Upper lobe of left lung (tissue), 4 donors: ENCODE measurements around the gene PCDHA11.

ENCODE experiments used
- EP300 ChIP-seq, 4 donors: sonication (generic); formaldehyde crosslinking; IDR thresholded peaks; one replicate each; pipeline ENCODE4 v1.5.1; 2017; ENCODE audit warnings: antibody characterized with exemption in 4 of 4, control low read depth in 2 of 4
- TF ChIP-seq, protein P1 (sequence below), 6 experiments: fragments of 450-650 bp in 4 of 6; fragments of 200-600 bp in 2 of 6; sonication (generic) in 2 of 6; IDR thresholded peaks; one replicate each; pipeline ENCODE4 v1.5.1; 2016 to 2019; ENCODE audit warnings: antibody characterized with exemption in 6 of 6

DNA sequence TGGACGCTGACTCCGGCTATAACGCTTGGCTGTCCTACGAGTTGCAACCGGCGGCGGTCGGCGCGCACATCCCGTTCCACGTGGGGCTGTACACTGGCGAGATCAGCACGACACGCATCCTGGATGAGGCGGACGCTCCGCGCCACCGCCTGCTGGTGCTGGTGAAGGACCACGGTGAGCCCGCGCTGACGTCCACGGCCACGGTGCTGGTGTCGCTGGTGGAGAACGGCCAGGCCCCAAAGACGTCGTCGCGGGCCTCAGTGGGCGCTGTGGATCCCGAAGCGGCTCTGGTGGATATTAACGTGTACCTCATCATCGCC is 8.5 kb downstream of the PCDHA11 start:
- TF ChIP-seq, protein P1, sequence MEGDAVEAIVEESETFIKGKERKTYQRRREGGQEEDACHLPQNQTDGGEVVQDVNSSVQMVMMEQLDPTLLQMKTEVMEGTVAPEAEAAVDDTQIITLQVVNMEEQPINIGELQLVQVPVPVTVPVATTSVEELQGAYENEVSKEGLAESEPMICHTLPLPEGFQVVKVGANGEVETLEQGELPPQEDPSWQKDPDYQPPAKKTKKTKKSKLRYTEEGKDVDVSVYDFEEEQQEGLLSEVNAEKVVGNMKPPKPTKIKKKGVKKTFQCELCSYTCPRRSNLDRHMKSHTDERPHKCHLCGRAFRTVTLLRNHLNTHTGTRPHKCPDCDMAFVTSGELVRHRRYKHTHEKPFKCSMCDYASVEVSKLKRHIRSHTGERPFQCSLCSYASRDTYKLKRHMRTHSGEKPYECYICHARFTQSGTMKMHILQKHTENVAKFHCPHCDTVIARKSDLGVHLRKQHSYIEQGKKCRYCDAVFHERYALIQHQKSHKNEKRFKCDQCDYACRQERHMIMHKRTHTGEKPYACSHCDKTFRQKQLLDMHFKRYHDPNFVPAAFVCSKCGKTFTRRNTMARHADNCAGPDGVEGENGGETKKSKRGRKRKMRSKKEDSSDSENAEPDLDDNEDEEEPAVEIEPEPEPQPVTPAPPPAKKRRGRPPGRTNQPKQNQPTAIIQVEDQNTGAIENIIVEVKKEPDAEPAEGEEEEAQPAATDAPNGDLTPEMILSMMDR (IDR thresholded peaks at IDR 0.05): no peak
- no peak for TF ChIP-seq EP300 (IDR thresholded peaks at IDR 0.05)
